D341Med (cell line): Measurements from ENCODE around the gene RPL15.
"Not testable (repeated sequence)": the region's sequence is repeated elsewhere in the genome, so short reads cannot be mapped to it uniquely, and the experiment has no call there.

Experiments
- DNase-seq: peaks from one replicate; pipeline ENCODE4 v3.0.0; 2012; ENCODE audit warnings: low spot score

The RPL15 gene

GRCh38 chr3:23889950-23890349 lies 27.0 kb upstream of the RPL15 start:
- no peak for DNase-seq

GRCh38 chr3:23894254-23895061 lies 22.5 kb upstream of the RPL15 start:
- DNase-seq = no peak

GRCh38 chr3:23895181-23895580 lies 21.8 kb upstream of the RPL15 start:
- DNase-seq = no peak

GRCh38 chr3:23900744-23901143 lies 16.2 kb upstream of the RPL15 start:
- DNase-seq = no peak

DNA sequence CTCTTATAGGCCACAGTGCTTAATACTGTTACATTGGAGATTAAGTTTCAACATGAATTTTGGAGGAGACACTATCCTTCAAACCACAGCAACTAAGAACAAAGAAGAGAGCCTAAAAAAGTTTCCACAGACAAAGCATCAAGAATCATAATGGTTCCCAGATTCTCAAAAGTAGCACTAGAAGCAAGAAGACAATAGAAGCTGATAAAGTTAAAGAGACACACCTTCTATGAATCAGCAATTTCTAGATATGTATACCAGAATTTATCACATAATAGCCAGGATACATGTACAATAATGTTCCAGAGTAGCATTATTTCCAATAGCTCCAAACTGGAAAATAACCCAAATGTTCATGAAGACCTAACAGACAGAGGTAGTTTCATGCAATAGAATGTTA lies 12.4 kb upstream of the RPL15 start:
- no peak for DNase-seq

DNA sequence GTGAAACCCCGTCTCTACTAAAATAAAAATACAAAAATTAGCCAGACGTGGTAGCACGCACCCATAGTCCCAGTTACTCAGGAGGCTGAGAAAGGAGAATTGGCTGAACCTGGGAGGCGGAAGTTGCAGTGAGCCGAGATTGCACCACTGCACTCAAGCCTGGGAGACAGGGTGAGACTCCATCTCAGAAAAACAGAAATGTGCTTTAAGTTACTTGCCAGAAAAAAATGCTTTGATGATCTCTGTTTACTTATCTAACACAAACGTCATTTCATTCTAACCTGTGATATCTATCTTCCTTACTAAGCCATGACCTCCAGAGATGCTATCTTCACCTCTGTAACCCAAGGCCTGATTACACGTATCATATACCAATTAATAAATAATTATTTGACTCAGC lies 7.6 kb upstream of the RPL15 start:
- DNase-seq = no peak

- DNase-seq = no peak
Observed at GRCh38 chr3:23911397-23911796, 5.5 kb upstream of the RPL15 start.

DNA sequence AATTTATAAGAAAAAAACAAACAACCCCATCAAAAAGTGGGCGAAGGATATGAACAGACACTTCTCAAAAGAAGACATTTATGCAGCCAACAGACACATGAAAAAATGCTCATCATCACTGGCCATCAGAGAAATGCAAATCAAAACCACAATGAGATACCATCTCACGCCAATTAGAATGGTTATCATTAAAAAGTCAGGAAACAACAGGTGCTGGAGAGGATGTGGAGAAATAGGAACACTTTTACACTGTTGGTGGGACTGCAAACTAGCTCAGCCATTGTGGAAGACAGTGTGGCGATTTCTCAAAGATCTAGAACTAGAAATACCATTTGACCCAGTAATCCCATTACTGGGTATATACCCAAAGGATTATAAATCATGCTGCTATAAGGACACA lies 4.6 kb upstream of the RPL15 start:
- not testable (repeated sequence) for DNase-seq

DNA sequence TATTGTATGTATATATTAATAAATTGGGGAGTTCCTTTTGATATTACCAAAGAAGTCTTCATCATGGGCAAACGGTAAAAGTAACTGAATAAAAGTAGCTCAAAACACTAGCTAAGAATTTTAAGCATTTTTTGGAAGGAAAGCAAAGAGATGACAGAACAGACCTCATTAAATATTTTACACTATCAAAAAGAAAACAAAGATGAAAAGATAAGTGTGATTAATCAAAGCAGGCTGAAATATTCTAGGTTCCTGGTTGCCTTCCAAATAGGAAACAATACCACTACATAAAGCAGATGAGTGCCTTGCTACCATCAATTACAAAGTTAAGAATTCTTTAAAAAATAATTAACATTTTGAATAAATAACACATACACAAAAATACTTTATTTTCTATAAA lies 3.8 kb upstream of the RPL15 start:
- DNase-seq = no peak

DNA sequence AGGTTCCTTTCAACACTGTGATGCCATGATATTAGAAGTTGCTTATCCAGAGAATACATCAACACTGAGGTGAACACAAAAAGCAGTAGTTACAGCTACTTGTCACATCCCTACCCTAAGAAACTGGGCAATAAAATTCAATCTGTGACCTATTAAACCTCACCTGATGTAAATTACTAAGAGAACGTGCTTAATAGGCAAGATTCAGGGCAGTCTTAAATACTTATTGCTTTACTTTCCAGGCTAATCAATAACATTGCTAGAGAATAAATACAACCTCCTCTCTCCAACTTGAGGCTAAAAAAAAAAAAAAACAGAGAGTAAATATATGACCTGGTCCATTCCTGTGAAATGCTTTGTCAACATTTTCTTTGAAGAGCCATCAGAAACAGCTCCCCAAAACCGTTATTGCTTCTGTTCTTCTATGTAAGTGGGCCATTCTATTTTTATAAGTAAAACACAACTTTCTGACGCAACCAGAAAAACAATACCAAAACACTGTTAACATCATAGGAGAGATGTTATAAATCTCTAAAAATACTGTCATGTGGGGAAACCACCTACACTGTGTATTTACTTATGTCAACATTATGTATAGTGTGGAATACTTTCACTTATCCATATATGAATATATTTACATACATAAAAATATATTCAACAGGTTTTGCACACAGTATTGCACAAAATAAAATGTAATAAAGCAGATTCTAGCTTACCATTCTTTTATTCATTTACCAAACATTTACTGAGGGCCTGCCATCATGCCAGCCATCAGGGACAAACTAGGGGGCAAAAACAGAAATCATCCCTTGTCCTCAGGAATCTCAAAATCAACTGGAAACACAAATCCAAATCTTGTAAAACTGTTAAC lies 2.8 kb upstream of the RPL15 start:
- no peak for DNase-seq

GRCh38 chr3:23915537-23916108 lies 1.3 kb upstream of the RPL15 start:
- peak; percentile 33 for DNase-seq

DNA sequence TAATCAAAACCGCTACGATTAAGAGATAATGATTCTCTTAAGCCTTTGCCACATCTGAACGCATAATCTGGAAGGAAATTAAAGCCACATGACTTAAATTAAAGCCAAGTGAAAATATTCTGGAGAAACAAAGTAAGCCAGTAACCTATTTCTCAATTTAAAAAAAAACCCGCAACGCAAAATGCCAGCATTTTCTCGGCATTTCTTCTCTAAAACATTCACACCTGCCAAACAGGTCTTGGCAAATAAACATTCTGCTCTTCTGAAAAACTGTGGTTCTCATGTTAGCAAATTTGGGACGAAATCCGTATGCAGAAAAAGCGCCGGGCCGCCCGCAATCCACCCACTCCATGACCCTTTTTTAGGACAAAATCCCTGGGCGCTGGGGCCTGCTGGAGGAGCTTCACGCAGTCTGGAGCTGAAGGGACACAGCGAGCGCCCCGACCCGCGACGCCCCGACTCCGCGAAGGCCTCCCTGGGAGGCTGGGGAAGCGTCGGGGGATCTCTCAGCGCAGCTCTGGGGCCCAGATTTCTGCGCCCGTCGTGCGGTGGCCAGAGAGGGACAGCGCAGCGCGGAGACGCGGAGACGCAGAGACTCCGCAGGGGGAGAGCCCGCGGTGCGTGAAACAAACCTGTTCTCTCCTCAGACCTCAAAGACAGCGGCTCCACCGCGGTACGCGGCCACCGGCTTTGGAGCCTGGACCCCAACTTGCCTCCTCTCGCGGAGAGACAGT lies 613 bp upstream of the RPL15 start:
- no peak for DNase-seq

- DNase-seq = not testable (repeated sequence)
Observed at GRCh38 chr3:23917679-23918303, 859 bp downstream of the RPL15 start.

DNA sequence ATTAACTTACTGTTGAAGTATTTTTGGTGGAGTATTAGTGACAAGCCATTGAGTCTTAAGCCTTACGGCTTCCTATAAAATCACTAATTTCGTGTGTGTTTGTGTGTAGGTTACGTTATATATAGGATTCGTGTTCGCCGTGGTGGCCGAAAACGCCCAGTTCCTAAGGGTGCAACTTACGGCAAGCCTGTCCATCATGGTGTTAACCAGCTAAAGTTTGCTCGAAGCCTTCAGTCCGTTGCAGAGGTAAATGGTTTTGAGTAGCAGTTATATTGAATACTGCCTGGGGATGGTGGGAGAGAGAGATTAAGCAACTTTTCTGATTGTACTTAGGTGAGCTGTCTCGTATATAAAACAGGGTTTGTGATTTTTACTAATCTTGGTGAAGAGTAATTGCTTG lies 1.4 kb downstream of the RPL15 start:
- not testable (repeated sequence) for DNase-seq

DNA sequence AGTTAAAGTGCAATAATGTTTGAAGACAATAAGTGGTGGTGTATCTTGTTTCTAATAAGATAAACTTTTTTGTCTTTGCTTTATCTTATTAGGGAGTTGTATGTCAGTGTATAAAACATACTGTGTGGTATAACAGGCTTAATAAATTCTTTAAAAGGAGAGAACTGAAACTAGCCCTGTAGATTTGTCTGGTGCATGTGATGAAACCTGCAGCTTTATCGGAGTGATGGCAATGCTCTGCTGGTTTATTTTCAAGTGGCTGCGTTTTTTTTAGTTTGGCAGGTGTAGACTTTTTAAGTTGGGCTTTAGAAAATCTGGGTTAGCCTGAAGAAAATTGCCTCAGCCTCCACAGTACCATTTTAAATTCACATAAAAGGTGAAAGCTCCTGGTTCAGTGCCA lies 2.7 kb downstream of the RPL15 start:
- no peak for DNase-seq

DNA sequence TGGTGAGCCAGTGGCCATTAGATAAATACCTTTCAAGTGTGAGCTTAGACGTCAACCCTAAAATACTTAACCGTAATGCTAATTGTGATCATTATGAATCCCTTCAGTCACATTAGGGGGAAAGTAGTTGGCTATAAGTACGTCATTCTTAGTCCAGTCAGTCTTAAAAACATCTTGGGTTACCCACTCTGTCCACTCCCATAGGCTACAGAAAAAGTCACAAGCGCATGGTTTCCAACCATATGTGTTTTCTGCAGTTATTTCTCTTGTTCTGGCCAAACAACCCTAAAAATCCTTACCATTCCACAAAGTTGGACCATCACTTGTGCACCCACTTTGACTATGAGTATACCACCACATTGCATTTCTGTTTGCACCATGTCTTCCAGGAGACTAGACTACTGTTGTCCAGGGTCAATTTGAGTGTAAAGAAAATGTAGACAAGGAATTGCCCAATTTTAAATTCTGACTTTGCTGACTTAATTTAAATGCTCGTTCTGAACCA lies 3.3 kb downstream of the RPL15 start:
- no peak for DNase-seq

GRCh38 chr3:23921052-23921511 lies 4.2 kb downstream of the RPL15 start:
- no peak for DNase-seq

DNA sequence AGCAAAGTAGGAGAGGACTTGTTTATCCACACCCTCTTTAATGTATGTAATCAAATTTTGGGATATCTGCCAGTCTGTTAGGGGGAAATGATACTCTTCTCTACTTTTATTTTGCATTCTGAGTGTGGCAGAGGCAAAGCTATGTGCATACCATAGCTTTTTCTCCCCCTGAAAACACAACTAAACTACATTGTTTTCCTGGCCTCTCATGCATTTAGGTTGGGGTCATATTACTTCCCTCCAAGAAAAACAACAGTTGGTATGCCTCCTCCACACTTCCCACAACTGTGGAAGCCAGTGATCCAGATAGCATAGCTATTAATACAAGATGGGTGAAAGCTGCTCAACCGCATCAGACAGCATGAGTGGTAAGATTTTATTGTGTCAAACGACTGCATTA lies 6.9 kb downstream of the RPL15 start:
- DNase-seq = no peak

DNA sequence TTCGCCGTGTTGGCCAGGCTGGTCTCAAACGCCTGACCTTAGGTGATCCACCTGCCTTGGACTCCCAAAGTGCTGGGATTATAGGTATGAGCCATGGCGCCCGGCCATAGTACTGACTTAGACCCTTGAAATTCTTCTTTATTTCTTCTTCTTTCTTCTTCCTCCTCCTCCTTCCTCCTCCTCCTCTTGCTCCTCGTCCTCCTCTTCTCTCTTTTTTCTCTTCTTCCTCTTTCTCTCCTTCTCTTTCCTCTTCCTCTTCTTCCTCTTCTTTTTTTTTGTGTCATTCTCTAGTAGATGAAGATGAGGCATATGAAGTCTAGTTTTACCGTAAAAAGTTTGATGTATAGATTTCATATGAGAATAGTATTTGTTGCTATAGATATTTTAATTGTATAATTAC lies 9.3 kb downstream of the RPL15 start:
- no peak for DNase-seq

GRCh38 chr3:23926736-23927135 lies 9.8 kb downstream of the RPL15 start:
- DNase-seq = no peak

GRCh38 chr3:23928524-23928923 lies 11.6 kb downstream of the RPL15 start:
- DNase-seq = no peak
